SK-N-SH treated with all-trans-retinoic acid at 6 μM for 48 hours (cell line): ENCODE results near the gene ABCB10.
"Not testable (repeated sequence)": the region's sequence is repeated elsewhere in the genome, so short reads cannot be mapped to it uniquely, and the experiment has no call there.

Source experiments
- BACH2 ChIP-seq: fragments of 250-450 bp; sonication (Bioruptor Pico); IDR thresholded peaks from 2 replicates; pipeline ENCODE4 v1.9.0; 2021; ENCODE audit warnings: mild to moderate bottlenecking, borderline replicate concordance
- ISL1 ChIP-seq: fragments of 250-450 bp; sonication (Bioruptor Pico); IDR thresholded peaks from 2 replicates; pipeline ENCODE4 v2.1.2; 2022; ENCODE audit warnings: mild to moderate bottlenecking, moderate library complexity
- OSR1 ChIP-seq: fragments of 250-450 bp; sonication (Bioruptor Pico); IDR thresholded peaks from 2 replicates; pipeline ENCODE4 v1.8.0; 2022; ENCODE audit warnings: moderate library complexity, mild to moderate bottlenecking, inconsistent platforms
- ZFP30 ChIP-seq: fragments of 450-650 bp; formaldehyde crosslinking; IDR thresholded peaks from 2 replicates; pipeline ENCODE4 v1.5.0; 2022; ENCODE audit warnings: mild to moderate bottlenecking, moderate library complexity
- ZNF565 ChIP-seq: fragments of 450-650 bp; formaldehyde crosslinking; conservative IDR thresholded peaks from 2 replicates; pipeline ENCODE4 v1.5.0; 2020; ENCODE audit warnings: low read depth, mild to moderate bottlenecking, moderate library complexity
- ZNF70 ChIP-seq: fragments of 450-650 bp; formaldehyde crosslinking; IDR thresholded peaks from 2 replicates; pipeline ENCODE4 v1.5.0; 2020; ENCODE audit warnings: mild to moderate bottlenecking, moderate library complexity
- ZNF8 ChIP-seq: fragments of 450-650 bp; formaldehyde crosslinking; IDR thresholded peaks from 2 replicates; pipeline ENCODE4 v1.5.0; 2020; ENCODE audit warnings: mild to moderate bottlenecking, moderate library complexity

DNA sequence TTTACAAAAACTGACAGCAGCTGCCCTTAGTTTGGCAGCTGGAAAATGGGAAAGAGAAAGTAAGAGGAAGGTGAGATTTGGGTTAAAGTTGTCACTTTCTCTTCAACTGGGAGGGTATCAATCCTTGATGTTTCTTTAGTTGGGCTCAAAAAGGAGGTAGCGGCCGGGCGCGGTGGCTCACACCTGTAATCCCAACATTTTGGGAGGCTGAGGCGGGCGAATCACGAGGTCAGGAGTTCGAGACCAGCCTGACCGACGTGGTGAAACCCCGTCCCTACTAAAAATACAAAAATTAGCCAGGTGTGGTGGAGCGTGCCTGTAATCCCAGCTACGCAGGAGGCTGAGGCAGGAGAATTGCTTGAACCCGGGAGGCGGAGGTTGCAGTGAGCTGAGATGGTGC lies 1.6 kb upstream of the ABCB10 start:
- not testable (repeated sequence) for TF ChIP-seq ZNF8 (CRISPR knock-in tag); ISL1 (CRISPR knock-in tag); ZFP30 (CRISPR knock-in tag); ZNF565 (CRISPR knock-in tag); BACH2; ZNF70 (CRISPR knock-in tag); OSR1
